Activated T-helper 1 cell treated with anti-CD3 and anti-CD28 coated beads, Interleukin-12 subunit alpha, Interleukin-12 subunit beta, Interleukin-2, Interleukin-4 antibody, amounts not matched to agents 30 ng/mL and 10 ng/mL and 1 ng/mL, durations not matched to agents 14 hours and 24 hours and 36 hours (primary cell): ENCODE measurements around the gene FXR1. TPM values are rescaled to one million over a fixed set of nuclear protein-coding genes. Genes with fewer than 3 reads are reported as not detected.
"Not testable (repeated sequence)": the region's sequence is repeated elsewhere in the genome, so short reads cannot be mapped to it uniquely, and the experiment has no call there.

Source experiments
- DNase-seq: peaks from one replicate; pipeline ENCODE4 v3.0.0; 2021; ENCODE audit warnings: low spot score
- H3K27ac Mint-ChIP-seq: one replicate; pipeline ENCODE4 v1.8.0; 2021; ENCODE audit warnings: mild to moderate bottlenecking, mixed read lengths
- H3K27me3 Mint-ChIP-seq: one replicate; pipeline ENCODE4 v1.8.0; 2022; ENCODE audit warnings: mild to moderate bottlenecking, moderate library complexity, mixed read lengths; ENCODE audit not compliant: insufficient read depth
- H3K36me3 Mint-ChIP-seq: one replicate; pipeline ENCODE4 v1.8.0; 2021; ENCODE audit warnings: low read depth, mixed read lengths
- H3K4me1 Mint-ChIP-seq: one replicate; pipeline ENCODE4 v1.8.0; 2021; ENCODE audit warnings: low read depth, mixed read lengths
- H3K4me3 Mint-ChIP-seq: one replicate; pipeline ENCODE4 v1.8.0; 2021; ENCODE audit warnings: mild to moderate bottlenecking, moderate library complexity, mixed read lengths
- H3K9me3 Mint-ChIP-seq: one replicate; pipeline ENCODE4 v1.8.0; 2021; ENCODE audit warnings: mixed read lengths
- intact Hi-C: fragments of 100-400 bp; cut with micrococcal nuclease; formaldehyde crosslinking; loops from one replicate; pipeline ENCODE4 v1.15.1; 2024
- total RNA-seq: library from RNA; stranded (reverse); gene quantifications from 2 replicates; pipeline ENCODE4 v1.2.3, GENCODE V29; 2022

FXR1 gene
- 140 and 141 TPM in 2 replicates for total RNA-seq

DNA sequence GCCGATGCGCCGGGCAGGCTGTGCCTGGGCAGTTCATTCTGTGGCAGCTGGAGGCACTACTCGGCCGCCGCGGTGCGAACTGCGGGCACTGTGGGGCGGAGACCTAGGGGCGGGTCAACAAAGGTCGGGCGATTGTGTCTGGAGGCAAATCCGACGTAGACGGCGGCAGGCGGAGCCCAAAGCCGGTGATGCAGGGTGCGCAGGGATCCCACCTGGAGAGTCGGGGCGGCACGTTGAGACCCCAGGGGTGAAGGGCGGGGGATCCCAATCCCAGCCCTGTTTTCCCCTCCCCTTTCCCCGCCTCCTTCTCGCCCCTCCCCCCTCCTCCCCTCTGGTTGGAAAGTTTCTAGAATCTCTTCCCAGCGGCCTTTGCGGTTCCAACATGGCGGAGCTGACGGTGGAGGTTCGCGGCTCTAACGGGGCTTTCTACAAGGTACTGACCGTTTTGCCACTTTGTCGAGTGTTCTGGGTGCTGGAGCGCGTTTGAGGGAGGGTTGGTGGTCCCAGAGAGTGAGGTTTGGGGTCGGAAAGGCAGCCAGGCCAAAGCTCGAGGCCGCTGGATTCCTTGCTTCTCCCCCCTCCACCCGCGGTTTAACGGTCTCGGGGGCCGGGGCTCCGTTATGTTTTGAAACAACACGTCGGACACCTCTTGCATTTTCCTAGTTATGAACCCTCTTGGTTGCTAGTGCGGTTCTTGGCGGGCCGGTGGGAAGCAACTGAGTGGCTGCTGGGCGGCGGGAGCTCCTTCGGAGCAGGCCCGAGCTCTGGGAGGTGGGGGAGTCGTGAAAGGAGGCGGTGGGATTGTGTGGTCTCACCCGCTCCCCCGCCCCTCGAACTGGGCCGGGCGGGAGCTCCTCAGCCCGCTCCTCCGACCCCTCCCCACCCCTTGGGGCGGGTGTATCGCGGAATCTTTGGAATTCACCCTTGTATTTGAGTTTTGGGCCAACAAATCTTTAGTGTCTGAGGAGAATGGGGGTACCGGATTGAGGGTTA lies at the start of gene FXR1:
TSS of gene FXR1 (plus strand) at position 367 of the 993 bp plus-strand sequence. CDS start at position 383, 16 bp downstream.
- no peaks in the 10 kb centered on the region for H3K9me3 Mint-ChIP-seq
- H3K27me3 Mint-ChIP-seq: no peaks in the 10 kb centered on the region
- peak; percentile 76 for DNase-seq
- intact Hi-C loops: loop anchor here (1.0 to 10.0 kb wide), 12 partner anchors 9 to 1898 kb away; partner anchors contain the start of genes CCDC39, DNAJC19, MFN1 and MRPL47
- peaks cover 35% of the 10 kb centered on the region for H3K4me1 Mint-ChIP-seq
- H3K27ac Mint-ChIP-seq: peak within 1 kb of the TSS; percentile 96
- H3K36me3 Mint-ChIP-seq: peaks cover 15% of the 10 kb centered on the region
- H3K4me3 Mint-ChIP-seq: peak within 1 kb of the TSS; percentile 91

DNA sequence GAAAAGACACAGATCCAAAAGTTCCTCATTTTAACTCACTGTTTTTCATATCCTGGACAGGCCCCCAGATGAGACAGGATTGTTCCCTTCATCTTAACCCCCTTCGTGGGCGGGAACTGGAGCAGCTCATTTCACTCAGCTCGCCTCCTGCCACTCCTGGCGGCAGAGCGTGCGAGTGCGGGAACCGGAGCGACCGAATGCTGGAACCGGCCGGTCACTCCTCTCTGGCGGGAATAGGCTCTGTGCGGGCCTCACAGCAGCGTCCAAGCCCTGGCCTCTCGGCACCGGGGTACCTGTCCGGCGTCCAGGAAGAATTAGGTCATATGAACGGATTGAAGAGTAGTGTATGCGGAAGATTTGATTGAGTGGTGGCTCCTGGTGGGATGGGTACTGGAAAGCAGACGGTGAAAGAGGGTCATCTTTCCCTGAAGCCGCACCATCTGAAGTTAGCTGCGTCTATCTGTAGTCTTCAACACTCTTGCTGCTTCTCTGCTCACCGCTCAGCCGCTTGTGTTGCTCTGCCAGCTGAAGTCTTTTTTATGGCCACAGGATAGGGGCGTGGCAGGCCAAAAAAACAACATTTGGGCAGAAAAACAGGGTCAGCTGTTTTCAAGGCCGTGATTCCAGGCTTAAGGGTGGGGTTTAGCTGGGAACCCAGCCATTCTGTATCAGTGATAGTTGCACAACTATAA lies 42.3 kb upstream of the FXR1 start:
- no peaks in the 10 kb centered on the region for H3K9me3 Mint-ChIP-seq
- no peaks in the 10 kb centered on the region for H3K4me1 Mint-ChIP-seq
- no peak overlapping the region for H3K27ac Mint-ChIP-seq
- peaks cover 27% of the 10 kb centered on the region for H3K27me3 Mint-ChIP-seq
- no peak overlapping the region for H3K4me3 Mint-ChIP-seq
- DNase-seq: no peak
- no peaks in the 10 kb centered on the region for H3K36me3 Mint-ChIP-seq
- intact Hi-C loops: no loop called here

GRCh38 chr3:180871901-180872300 lies 40.6 kb upstream of the FXR1 start:
- DNase-seq: no peak
- Mint-ChIP-seq H3K36me3 (no peaks in the 10 kb centered on the region), H3K27me3 (peaks cover 27% of the 10 kb centered on the region), H3K4me3 (no peak overlapping the region), H3K27ac (no peak overlapping the region), H3K9me3 (no peaks in the 10 kb centered on the region), H3K4me1 (no peaks in the 10 kb centered on the region)
- intact Hi-C loops: no loop called here

DNA sequence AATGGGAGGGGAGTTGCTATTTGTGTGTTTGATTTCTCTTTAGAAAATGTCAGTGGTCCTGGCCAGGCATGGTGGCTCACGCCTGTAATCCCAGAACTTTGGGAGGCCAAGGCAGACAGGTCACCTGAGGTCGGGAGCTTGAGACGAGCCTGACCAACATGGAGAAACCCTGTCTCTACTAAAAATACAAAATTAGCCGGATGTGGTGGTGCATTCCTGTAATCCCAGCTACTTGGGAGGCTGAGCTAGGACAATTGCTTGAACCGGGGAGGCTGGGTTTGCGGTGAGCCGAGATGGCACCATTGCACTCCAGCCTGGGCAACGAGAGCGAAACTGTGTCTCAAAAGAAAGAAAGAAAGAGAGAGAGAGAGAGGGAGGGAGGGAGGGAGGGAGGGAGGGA lies 40.0 kb upstream of the FXR1 start:
- H3K27me3 Mint-ChIP-seq: peaks cover 27% of the 10 kb centered on the region
- H3K9me3 Mint-ChIP-seq, H3K4me3 Mint-ChIP-seq, intact Hi-C loops, H3K36me3 Mint-ChIP-seq, DNase-seq, H3K4me1 Mint-ChIP-seq, H3K27ac Mint-ChIP-seq: not testable (repeated sequence)

DNA sequence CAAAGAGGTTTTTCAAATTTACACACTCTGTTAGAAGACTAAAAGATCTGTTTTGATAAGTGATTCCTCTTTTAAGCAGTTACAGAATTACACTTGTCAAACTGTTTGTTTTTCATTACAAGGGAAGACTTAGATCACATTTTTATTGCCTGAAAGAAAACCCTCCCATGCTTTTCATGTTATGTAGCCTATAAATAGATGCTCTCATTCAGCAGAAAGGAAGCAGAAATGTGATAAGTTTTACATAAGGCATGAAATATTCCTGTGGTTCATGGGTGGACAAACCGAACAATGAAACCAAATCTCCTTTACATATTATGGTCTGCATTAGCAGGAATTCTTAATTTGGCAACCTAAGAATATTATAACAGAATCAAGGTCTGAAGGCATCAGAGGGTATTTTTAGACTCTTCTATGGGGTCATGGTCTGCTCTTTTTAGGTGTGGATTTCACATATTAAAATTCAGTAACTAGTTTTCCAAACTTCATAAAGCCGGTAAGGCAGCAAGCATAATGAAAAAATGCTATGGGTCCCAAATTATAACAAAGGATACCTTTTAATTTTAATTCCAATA lies 37.3 kb upstream of the FXR1 start:
- H3K4me1 Mint-ChIP-seq: no peaks in the 10 kb centered on the region
- H3K36me3 Mint-ChIP-seq: no peaks in the 10 kb centered on the region
- H3K4me3 Mint-ChIP-seq: no peak overlapping the region
- H3K27ac Mint-ChIP-seq: no peak overlapping the region
- H3K27me3 Mint-ChIP-seq: peaks cover 11% of the 10 kb centered on the region
- H3K9me3 Mint-ChIP-seq: no peaks in the 10 kb centered on the region
- DNase-seq: no peak
- intact Hi-C loops: no loop called here

DNA sequence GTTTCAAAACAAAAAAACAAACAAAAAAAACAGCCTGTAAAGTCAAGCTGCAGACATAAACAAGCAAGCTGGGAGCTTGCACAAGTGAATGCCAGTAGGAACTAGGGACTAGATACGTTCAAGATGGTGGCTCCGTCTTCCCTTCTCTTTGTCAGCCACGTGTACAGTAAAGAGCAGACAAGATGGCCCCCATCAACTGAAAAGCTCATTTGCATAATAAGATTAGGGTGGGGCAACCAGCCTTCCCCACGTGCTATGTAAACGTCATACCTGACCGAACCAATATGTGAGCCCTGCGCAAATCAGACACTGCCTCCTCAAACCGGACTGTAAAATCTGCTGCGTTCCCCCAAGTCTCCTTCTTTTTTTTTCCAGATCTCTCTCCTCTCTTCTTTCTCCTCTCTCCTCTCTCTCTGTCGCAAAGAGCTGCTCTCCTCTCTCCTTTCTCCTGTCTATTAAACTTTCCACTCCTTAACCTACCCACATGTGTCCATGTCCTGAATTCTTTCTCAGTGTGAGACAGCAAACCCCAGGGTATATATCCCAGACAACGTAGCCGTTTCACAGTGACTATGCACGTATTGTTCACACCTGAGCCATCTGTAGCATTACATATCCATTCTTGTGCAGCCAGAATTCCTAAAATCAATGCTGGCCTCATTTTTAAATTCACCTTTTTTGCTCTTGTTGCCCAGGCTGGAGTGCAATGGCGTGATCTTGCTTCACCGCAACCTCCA lies 31.2 kb upstream of the FXR1 start:
- H3K9me3 Mint-ChIP-seq: no peaks in the 10 kb centered on the region
- intact Hi-C loops: no loop called here
- no peaks in the 10 kb centered on the region for H3K27me3 Mint-ChIP-seq
- no peaks in the 10 kb centered on the region for H3K4me1 Mint-ChIP-seq
- H3K27ac Mint-ChIP-seq: no peak overlapping the region
- DNase-seq: no peak
- no peak overlapping the region for H3K4me3 Mint-ChIP-seq
- no peaks in the 10 kb centered on the region for H3K36me3 Mint-ChIP-seq

GRCh38 chr3:180882115-180882514 lies 30.4 kb upstream of the FXR1 start:
- Mint-ChIP-seq H3K36me3 (no peaks in the 10 kb centered on the region), H3K27ac (no peak overlapping the region), H3K27me3 (no peaks in the 10 kb centered on the region), H3K4me1 (no peaks in the 10 kb centered on the region), H3K9me3 (no peaks in the 10 kb centered on the region), H3K4me3 (no peak overlapping the region)
- intact Hi-C loops: no loop called here
- DNase-seq: no peak

- no peak overlapping the region for H3K4me3 Mint-ChIP-seq
- H3K4me1 Mint-ChIP-seq: no peaks in the 10 kb centered on the region
- no peak overlapping the region for H3K27ac Mint-ChIP-seq
- intact Hi-C loops: no loop called here
- peaks cover 3% of the 10 kb centered on the region for H3K36me3 Mint-ChIP-seq
- peaks cover 13% of the 10 kb centered on the region for H3K9me3 Mint-ChIP-seq
- no peak for DNase-seq
- no peaks in the 10 kb centered on the region for H3K27me3 Mint-ChIP-seq
Observed at GRCh38 chr3:180888992-180889560, 23.4 kb upstream of the FXR1 start.

DNA sequence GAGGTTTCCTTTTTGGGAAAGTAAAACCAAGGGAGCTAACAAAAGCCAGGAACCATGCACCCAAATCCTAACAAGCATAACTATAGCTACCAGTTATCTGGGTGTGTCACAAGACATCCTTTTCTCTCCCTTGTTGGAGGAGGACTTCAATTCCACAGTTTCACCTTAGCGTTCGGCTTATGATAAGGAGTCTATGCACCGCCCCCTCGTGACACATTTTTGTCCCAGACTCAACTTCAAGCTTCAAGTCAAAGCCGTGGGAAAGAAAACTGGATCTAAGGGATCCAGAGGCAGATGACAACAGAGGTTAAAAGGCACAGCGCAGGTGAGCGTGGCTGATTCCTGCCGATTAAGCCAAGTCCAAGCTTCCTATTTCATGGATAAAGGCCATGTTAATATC lies 13.9 kb upstream of the FXR1 start:
- Mint-ChIP-seq H3K9me3 (no peaks in the 10 kb centered on the region), H3K27ac (no peak overlapping the region), H3K4me1 (no peaks in the 10 kb centered on the region), H3K36me3 (no peaks in the 10 kb centered on the region), H3K27me3 (peaks cover 3% of the 10 kb centered on the region), H3K4me3 (no peak overlapping the region)
- intact Hi-C loops: no loop called here
- DNase-seq: no peak

- H3K36me3 Mint-ChIP-seq: peaks cover 4% of the 10 kb centered on the region
- no peak for DNase-seq
- intact Hi-C loops: loop anchor here (5.0 to 10.0 kb wide), 3 partner anchors 43 to 1895 kb away; partner anchors contain the start of gene CCDC39
- no peak overlapping the region for H3K27ac Mint-ChIP-seq
- H3K27me3 Mint-ChIP-seq: no peaks in the 10 kb centered on the region
- peaks cover 21% of the 10 kb centered on the region for H3K4me1 Mint-ChIP-seq
- no peak overlapping the region for H3K4me3 Mint-ChIP-seq
- peaks cover 4% of the 10 kb centered on the region for H3K9me3 Mint-ChIP-seq
Observed at GRCh38 chr3:180909369-180910127, 2.9 kb upstream of the FXR1 start.

- Mint-ChIP-seq H3K36me3 (peaks cover 12% of the 10 kb centered on the region), H3K4me3 (peak overlapping the region; percentile 91), H3K27me3 (no peaks in the 10 kb centered on the region), H3K4me1 (peaks cover 33% of the 10 kb centered on the region), H3K9me3 (peaks cover 4% of the 10 kb centered on the region), H3K27ac (no peak overlapping the region)
- intact Hi-C loops: loop anchor here (5.0 to 10.0 kb wide), 3 partner anchors 41 to 1896 kb away; partner anchors contain the start of gene CCDC39
- DNase-seq: no peak
Observed at GRCh38 chr3:180910823-180911222, 1.6 kb upstream of the FXR1 start.
